H9 (cell line): Measurements from ENCODE around the gene SYTL5. TPM values are rescaled to one million over a fixed set of nuclear protein-coding genes. Genes with fewer than 3 reads are reported as not detected.

ENCODE experiments used
- DNase-seq: peaks from one replicate; pipeline ENCODE4 v3.0.0-alpha.2; 2017
- H2AFZ ChIP-seq: one replicate; pipeline ENCODE4 v1.6.1; 2013; ENCODE audit warnings: mild to moderate bottlenecking, low read length, control low read depth, moderate library complexity
- H2AK5ac ChIP-seq: 2 replicates; pipeline ENCODE4 v1.6.1; 2013; ENCODE audit warnings: low read length, control low read depth, mixed read lengths; ENCODE audit not compliant: insufficient read length
- H2BK120ac ChIP-seq: one replicate; pipeline ENCODE4 v1.6.1; 2013; ENCODE audit warnings: low read depth, mild to moderate bottlenecking, low read length, control low read depth, inconsistent platforms; ENCODE audit not compliant: poor library complexity, severe bottlenecking
- H2BK12ac ChIP-seq: 2 replicates; pipeline ENCODE4 v1.6.1; 2013; ENCODE audit warnings: low read length, control low read depth, mixed read lengths, low read depth; ENCODE audit not compliant: insufficient read length
- H2BK15ac ChIP-seq: 2 replicates; pipeline ENCODE4 v1.6.1; 2013; ENCODE audit warnings: low read depth, low read length, control low read depth
- H2BK20ac ChIP-seq: one replicate; pipeline ENCODE4 v1.6.1; 2013; ENCODE audit warnings: low read depth, mild to moderate bottlenecking, low read length, control low read depth, inconsistent platforms; ENCODE audit not compliant: poor library complexity, severe bottlenecking
- H2BK5ac ChIP-seq: 2 replicates; pipeline ENCODE4 v1.6.1; 2013; ENCODE audit warnings: low read length, control low read depth, mixed read lengths; ENCODE audit not compliant: insufficient read length
- H3K14ac ChIP-seq: 2 replicates; pipeline ENCODE4 v1.6.1; 2013; ENCODE audit warnings: low read length, control low read depth; ENCODE audit not compliant: insufficient read depth
- H3K18ac ChIP-seq: 2 replicates; pipeline ENCODE4 v1.6.1; 2013; ENCODE audit warnings: low read depth, mild to moderate bottlenecking, mixed read lengths, low read length, control low read depth; ENCODE audit not compliant: insufficient read length
- H3K23ac ChIP-seq: 2 replicates; pipeline ENCODE4 v1.6.1; 2013; ENCODE audit warnings: low read length, control low read depth, mixed read lengths, low read depth; ENCODE audit not compliant: insufficient read length
- H3K23me2 ChIP-seq: 2 replicates; pipeline ENCODE4 v1.6.1; 2013; ENCODE audit warnings: low read depth, mild to moderate bottlenecking, mixed read lengths, low read length, control low read depth; ENCODE audit not compliant: insufficient read length, poor library complexity, severe bottlenecking
- H3K27ac ChIP-seq: 2 replicates; pipeline ENCODE4 v1.5.1; 2013; ENCODE audit warnings: low read length, control low read depth, mixed read lengths, low read depth; ENCODE audit not compliant: insufficient read length
- H3K27me3 ChIP-seq: 2 replicates; pipeline ENCODE4 v1.6.1; 2013; ENCODE audit warnings: low read length, control low read depth, inconsistent platforms; ENCODE audit not compliant: insufficient read depth
- H3K4ac ChIP-seq: 2 replicates; pipeline ENCODE4 v1.6.1; 2013; ENCODE audit warnings: low read depth, mild to moderate bottlenecking, control low read depth, inconsistent platforms, low read length, moderate library complexity
- H3K4me1 ChIP-seq: 2 replicates; pipeline ENCODE4 v1.6.1; 2013; ENCODE audit warnings: low read length, control low read depth, inconsistent platforms; ENCODE audit not compliant: insufficient read depth
- H3K4me2 ChIP-seq: 2 replicates; pipeline ENCODE4 v1.6.1; 2013; ENCODE audit warnings: low read length, control low read depth, mixed read lengths; ENCODE audit not compliant: insufficient read length, insufficient read depth
- H3K56ac ChIP-seq: 2 replicates; pipeline ENCODE4 v1.6.1; 2013; ENCODE audit warnings: low read depth, mild to moderate bottlenecking, mixed read lengths, low read length, control low read depth; ENCODE audit not compliant: insufficient read length
- H3K79me1 ChIP-seq: 2 replicates; pipeline ENCODE4 v1.6.1; 2013; ENCODE audit warnings: low read depth, mild to moderate bottlenecking, moderate library complexity, low read length, control low read depth, inconsistent platforms; ENCODE audit not compliant: insufficient read depth, poor library complexity, severe bottlenecking
- H3K79me2 ChIP-seq: 2 replicates; pipeline ENCODE4 v1.6.1; 2013; ENCODE audit warnings: low read length, control low read depth, inconsistent platforms; ENCODE audit not compliant: insufficient read depth
- H3K9ac ChIP-seq: 2 replicates; pipeline ENCODE4 v1.6.1; 2013; ENCODE audit warnings: low read length, control low read depth, mixed read lengths; ENCODE audit not compliant: insufficient read length; ENCODE audit errors: extremely low read depth
- H3K9me3 ChIP-seq: one replicate; pipeline ENCODE4 v1.6.1; 2013; ENCODE audit warnings: low read depth, low read length, inconsistent platforms; ENCODE audit not compliant: control insufficient read depth
- H3T11ph ChIP-seq: one replicate; pipeline ENCODE4 v1.6.1; 2013; ENCODE audit warnings: mild to moderate bottlenecking, low read length, control low read depth, inconsistent platforms
- H4K20me1 ChIP-seq: one replicate; pipeline ENCODE4 v1.6.1; 2013; ENCODE audit not compliant: control insufficient read depth, insufficient read length, insufficient read depth
- H4K5ac ChIP-seq: 2 replicates; pipeline ENCODE4 v1.6.1; 2013; ENCODE audit warnings: low read depth, mild to moderate bottlenecking, mixed read lengths, low read length, control low read depth; ENCODE audit not compliant: insufficient read length
- H4K8ac ChIP-seq: replicated peaks from 2 replicates; pipeline ENCODE4 v1.6.1; 2013; ENCODE audit warnings: low read length, control low read depth, mixed read lengths, low read depth; ENCODE audit not compliant: insufficient read length
- H4K91ac ChIP-seq: 2 replicates; pipeline ENCODE4 v1.6.1; 2013; ENCODE audit warnings: low read depth, mild to moderate bottlenecking, moderate library complexity, mixed read lengths, low read length, control low read depth; ENCODE audit not compliant: insufficient read length
- H3K27ac Mint-ChIP-seq, 3 experiments: 2 replicates in 2 of 3; 3 replicates in 1 of 3; pipeline ENCODE4 v1.8.0; 2020 to 2021; ENCODE audit warnings: mixed read lengths in 3 of 3, mild to moderate bottlenecking in 1 of 3, moderate library complexity in 1 of 3
- H3K27me3 Mint-ChIP-seq: 2 replicates; pipeline ENCODE4 v1.8.0; 2021; ENCODE audit warnings: low read depth, mild to moderate bottlenecking, moderate library complexity, mixed read lengths
- H3K36me3 Mint-ChIP-seq, 3 experiments: 2 replicates in 2 of 3; 3 replicates in 1 of 3; pipeline ENCODE4 v1.8.0; 2020 to 2021; ENCODE audit warnings: low read depth in 3 of 3, mixed read lengths in 3 of 3; ENCODE audit not compliant: insufficient read depth in 1 of 3
- H3K4me1 Mint-ChIP-seq, 2 experiments: 2 replicates each; pipeline ENCODE4 v1.8.0; 2020; ENCODE audit warnings: mixed read lengths in 2 of 2
- H3K4me3 Mint-ChIP-seq, 2 experiments: 2 replicates in 1 of 2; 3 replicates in 1 of 2; pipeline ENCODE4 v1.8.0; 2020 to 2021; ENCODE audit warnings: mild to moderate bottlenecking in 2 of 2, mixed read lengths in 2 of 2, moderate library complexity in 1 of 2
- H3K9me3 Mint-ChIP-seq, 2 experiments: 2 replicates in 1 of 2; 3 replicates in 1 of 2; pipeline ENCODE4 v1.8.0; 2020; ENCODE audit warnings: mild to moderate bottlenecking in 2 of 2, mixed read lengths in 2 of 2, moderate library complexity in 1 of 2
- CTCF ChIP-seq: fragments of 200-600 bp; sonication (generic); conservative IDR thresholded peaks from 3 replicates; pipeline ENCODE4 v1.8.0; 2021; ENCODE audit warnings: antibody characterized with exemption, mild to moderate bottlenecking
- WGBS: extraction: QIAGEN DNeasy Blood & Tissue Kit; methylation state at CpG from one replicate; pipeline ENCODE4 v1.1.7; 2013; ENCODE audit warnings: missing lambda C conversion rate, low lambda C conversion rate, mixed read lengths; ENCODE audit not compliant: insufficient read length; ENCODE audit errors: extremely low coverage; 5-methylcytosine and 5-hydroxymethylcytosine counted together
- total RNA-seq: library from RNA; stranded (reverse); gene quantifications from 2 replicates; pipeline ENCODE4 v1.2.1, GENCODE V29; 2021

The SYTL5 gene
- total RNA-seq, 1 experiment from 2014 or later = 0.15 TPM

DNA sequence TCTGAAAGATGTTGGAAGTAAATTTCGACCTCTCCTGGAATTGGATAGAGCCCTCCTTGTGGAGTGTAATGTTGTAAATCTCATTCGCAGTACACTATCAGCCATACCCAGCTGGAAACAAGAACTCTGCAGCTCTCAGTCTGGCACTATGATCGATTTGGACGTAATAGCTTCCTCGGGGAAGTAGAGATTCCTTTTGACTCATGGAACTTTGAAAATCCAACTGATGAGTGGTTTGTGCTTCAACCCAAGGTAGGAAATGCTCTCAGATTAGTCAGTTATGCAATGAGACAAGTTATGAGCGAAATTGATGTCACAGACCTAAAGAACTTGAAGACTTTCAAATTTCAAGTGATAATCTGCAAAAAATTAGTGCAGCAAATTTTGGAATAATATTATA lies 103.9 kb downstream of the SYTL5 start:
- Histone ChIP-seq H2BK120ac (no peak overlapping the region), H3K4me1 (no peaks in the 10 kb centered on the region), H3K27me3 (no peaks in the 10 kb centered on the region), H3K56ac (no peak overlapping the region), H3K18ac (no peak overlapping the region), H3K23ac (no peak overlapping the region), H3K9me3 (no peaks in the 10 kb centered on the region), H3K27ac (no peak overlapping the region), H2BK15ac (no peak overlapping the region), H3K14ac (no peak overlapping the region), H4K8ac (no peak overlapping the region), H3K79me1 (no peaks in the 10 kb centered on the region), H4K5ac (no peak overlapping the region), H3K4me2 (no peak overlapping the region), H2BK20ac (no peak overlapping the region), H2BK5ac (no peak overlapping the region), H3K9ac (no peak overlapping the region), H4K20me1 (no peaks in the 10 kb centered on the region), H3K4ac (no peak overlapping the region), H3T11ph (no peak overlapping the region), H2BK12ac (no peak overlapping the region), H3K23me2 (no peaks in the 10 kb centered on the region), H4K91ac (no peak overlapping the region), H2AFZ (no peak overlapping the region), H3K79me2 (no peaks in the 10 kb centered on the region), H2AK5ac (no peak overlapping the region)
- Mint-ChIP-seq H3K4me1 (peaks cover 3% of the 10 kb centered on the region in 2 experiments; a peak in 2 of 4 replicates), H3K27me3 (no peaks in the 10 kb centered on the region), H3K4me3 (no peak overlapping the region), H3K9me3 (peaks cover 54 to 62% of the 10 kb centered on the region in 2 experiments), H3K27ac (no peak overlapping the region), H3K36me3 (0 out of 7 replicates have a peak, but pooled peaks cover 0 to 2% (median 0%) of the 10 kb centered on the region in 3 experiments)
- WGBS = no CpG with 5 or more reads among the region's 6 CpGs
- no peak for DNase-seq
- no peak for TF ChIP-seq CTCF
